K562 (cell line): ENCODE results near the gene GOT1. TPM values are rescaled to one million over a fixed set of nuclear protein-coding genes. Genes with fewer than 3 reads are reported as not detected.
A peak's percentile ranks its signal among the peaks of the same experiment; 100 is the strongest.

ENCODE experiments used
- ATF1 ChIP-seq, 2 experiments: fragments of 450-650 bp in 1 of 2; IDR thresholded peaks; 2 replicates each; pipeline ENCODE4 v1.6.1; 2016; ENCODE audit warnings: missing compliant biosample characterization in 1 of 2, missing genetic modification characterization in 1 of 2
- DMBX1 ChIP-seq: fragments of 250-450 bp; sonication (Bioruptor Pico); IDR thresholded peaks from 2 replicates; pipeline ENCODE4 v1.8.0; 2022; ENCODE audit warnings: inconsistent platforms, mild to moderate bottlenecking, moderate library complexity, borderline replicate concordance
- EP400 ChIP-seq: fragments of 450-650 bp; IDR thresholded peaks from 2 replicates; pipeline ENCODE4 v1.6.1; 2017; ENCODE audit warnings: antibody characterized with exemption, mild to moderate bottlenecking, moderate library complexity
- FOXP4 ChIP-seq: sonication (generic); formaldehyde crosslinking; IDR thresholded peaks from 2 replicates; pipeline ENCODE4 v1.8.0; 2022; ENCODE audit warnings: mild to moderate bottlenecking, missing genetic modification reagents, borderline replicate concordance
- MYNN ChIP-seq, 2 experiments: sonication (generic); formaldehyde crosslinking in 1 of 2; IDR thresholded peaks; 2 replicates each; pipeline versions ENCODE4 v1.5.0 to v1.6.1; 2016 to 2020; ENCODE audit warnings: antibody characterized with exemption in 1 of 2, missing genetic modification reagents in 1 of 2
- NFE2 ChIP-seq: IDR thresholded peaks from 2 replicates; pipeline ENCODE4 v1.6.1; 2014; ENCODE audit warnings: antibody characterized with exemption, low read depth
- NRF1 ChIP-seq, 2 experiments: fragments of 450-650 bp; IDR thresholded peaks in 1 of 2; conservative IDR thresholded peaks in 1 of 2; 2 replicates each; pipeline ENCODE4 v1.6.1; 2014; ENCODE audit warnings: mild to moderate bottlenecking in 2 of 2
- RBBP5 ChIP-seq: fragments of 200-600 bp; sonication (generic); IDR thresholded peaks from 2 replicates; pipeline ENCODE4 v1.6.1; 2012; ENCODE audit warnings: borderline replicate concordance, mild to moderate bottlenecking, low read length, control low read depth, inconsistent platforms; ENCODE audit not compliant: insufficient read depth, poor library complexity, severe bottlenecking
- RFX1 ChIP-seq: fragments of 450-650 bp; IDR thresholded peaks from 2 replicates; pipeline ENCODE4 v1.6.1; 2016; ENCODE audit warnings: mild to moderate bottlenecking, moderate library complexity
- SREBF1 ChIP-seq: fragments of 150-350 bp; IDR thresholded peaks from 2 replicates; pipeline ENCODE4 v1.6.1; 2014; ENCODE audit warnings: antibody characterized with exemption, low read depth, low read length, borderline replicate concordance
- SRF ChIP-seq, 2 experiments: fragments of 250-450, 450-650 bp in 1 of 2; sonication (Bioruptor Pico) in 1 of 2; sonication (generic) in 1 of 2; formaldehyde crosslinking; IDR thresholded peaks; 2 replicates each; pipeline versions ENCODE4 v1.5.0 to v1.5.1; 2020 to 2022; ENCODE audit warnings: mild to moderate bottlenecking in 1 of 2, missing genetic modification reagents in 1 of 2
- SRSF9 ChIP-seq: fragments of 200-400 bp; formaldehyde crosslinking; IDR thresholded peaks from 2 replicates; pipeline ENCODE4 v1.6.1; 2017; ENCODE audit warnings: low read depth, low read length, borderline replicate concordance
- WHSC1 ChIP-seq: IDR thresholded peaks from one replicate; pipeline ENCODE4 v1.6.1; 2012; ENCODE audit warnings: low read length, control low read depth, inconsistent platforms
- YY1 ChIP-seq, 3 experiments: IDR thresholded peaks; 2 replicates each; pipeline ENCODE4 v1.6.1; 2011; ENCODE audit warnings: low read length in 2 of 3, mild to moderate bottlenecking in 2 of 3, moderate library complexity in 2 of 3, borderline replicate concordance in 1 of 3, control low read depth in 1 of 3, low read depth in 1 of 3; ENCODE audit not compliant: insufficient read depth in 3 of 3, insufficient replicate concordance in 2 of 3, control insufficient read depth in 1 of 3, insufficient read length in 1 of 3; ENCODE audit errors: extremely low read depth in 1 of 3
- ZC3H11A ChIP-seq: IDR thresholded peaks from 2 replicates; pipeline ENCODE4 v1.6.1; 2012; ENCODE audit warnings: low read depth, low read length, improper control_type of control experiment
- ZNF316 ChIP-seq: fragments of 450-650 bp; IDR thresholded peaks from 2 replicates; pipeline ENCODE4 v1.6.1; 2016
- polyA plus RNA-seq, 8 experiments: library from polyadenylated mRNA; depleted of rRNA in 4 of 8; stranded (reverse) in 5 of 8; unstranded in 3 of 8; fragments of >200 nt; fragmentation: Nextera tagmentation in 2 of 8; fragmentation: Illumina TruSeq in 1 of 8; extraction: Ambion mirVana in 2 of 8; extraction: Trizol in 1 of 8; gene quantifications; 2 replicates each; pipeline versions ENCODE4 v1.2.1 to v1.2.3, GENCODE V29; 2011 to 2014; ENCODE audit warnings: inconsistent platforms in 1 of 8, missing spikeins in 1 of 8
- total RNA-seq, 7 experiments: library from RNA; depleted of rRNA in 6 of 7; stranded (reverse); fragments of >200 nt in 6 of 7; fragmentation: Illumina TruSeq in 2 of 7; extraction: Trizol in 2 of 7; gene quantifications; 2 replicates each; pipeline versions ENCODE4 v1.2.1 to v1.2.3, GENCODE V29; 2011 to 2021; ENCODE audit warnings: low replicate concordance in 1 of 7
- TF ChIP-seq, protein P1 (sequence below), 2 experiments: fragments of 450-650 bp in 1 of 2; sonication (generic) in 1 of 2; formaldehyde crosslinking in 1 of 2; IDR thresholded peaks in 1 of 2; conservative IDR thresholded peaks in 1 of 2; 2 replicates each; pipeline versions ENCODE4 v1.6.1 to v1.8.1; 2016 to 2023; ENCODE audit warnings: mild to moderate bottlenecking in 2 of 2, moderate library complexity in 2 of 2, inconsistent platforms in 1 of 2, missing genetic modification reagents in 1 of 2

GOT1 gene
- total and polyA plus RNA-seq, 9 of the 15 experiments (the other 6 are each of a cell fraction or from before 2014, with no cell fraction given) = 55.7 to 166 (median 75.4) TPM

GRCh38 chr10:99430451-99431189 lies at the start of gene GOT1 (continued):
- no peak for TF ChIP-seq ATF1 (CRISPR knock-in tag; IDR thresholded peaks at IDR 0.05)
- TF ChIP-seq ATF1 (tag; IDR thresholded peaks at IDR 0.05) = peak; percentile 95
- peak; percentile 88 for TF ChIP-seq ZNF316
- TF ChIP-seq SRF (CRISPR knock-in tag; IDR thresholded peaks at IDR 0.05) = peak in 1 of 2 experiments; percentile 35; a peak in 1 of 4 replicates
- TF ChIP-seq DMBX1 (CRISPR knock-in tag) = 0 out of 2 replicates have a peak, but pooled peaks have one; percentile 17
- TF ChIP-seq MYNN (IDR thresholded peaks at IDR 0.05) = no peak
- no peak for TF ChIP-seq MYNN (CRISPR knock-in tag; IDR thresholded peaks at IDR 0.05)
- no peak for TF ChIP-seq SRSF9
- no peak for TF ChIP-seq WHSC1
- TF ChIP-seq NFE2 = no peak
- TF ChIP-seq NRF1 (conservative IDR thresholded peaks at IDR 0.05 in 1 of 2, IDR thresholded peaks at IDR 0.05 in 1 of 2) = peak; percentile 79 to 81; a peak in 3 of 4 replicates
- TF ChIP-seq ZC3H11A = no peak
- peak in 2 of 3 experiments; percentile 19 to 21 for TF ChIP-seq YY1 (IDR thresholded peaks at IDR 0.05; ENCODE audit: borderline replicate concordance in 1 of 3, control insufficient read depth in 1 of 3, extremely low read depth in 1 of 3, insufficient read depth in 3 of 3, insufficient read length in 1 of 3, insufficient replicate concordance in 2 of 3, low read depth in 1 of 3, low read length in 2 of 3)
- TF ChIP-seq RBBP5 = peak; percentile 68
- peak; percentile 94 for TF ChIP-seq EP400
- TF ChIP-seq, protein P1, sequence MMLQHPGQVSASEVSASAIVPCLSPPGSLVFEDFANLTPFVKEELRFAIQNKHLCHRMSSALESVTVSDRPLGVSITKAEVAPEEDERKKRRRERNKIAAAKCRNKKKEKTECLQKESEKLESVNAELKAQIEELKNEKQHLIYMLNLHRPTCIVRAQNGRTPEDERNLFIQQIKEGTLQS (IDR thresholded peaks at IDR 0.05) = peak; percentile 99
- TF ChIP-seq, protein P1 (CRISPR knock-in tag; conservative IDR thresholded peaks at IDR 0.05) = peak; percentile 92
- no peak for TF ChIP-seq FOXP4 (CRISPR knock-in tag)
- no peak for TF ChIP-seq SREBF1
- peak; percentile 76 for TF ChIP-seq RFX1
